Liver (tissue), 3 donors: ENCODE data around the gene KAT6B.

ENCODE experiments used
- EGR1 ChIP-seq, 2 donors: IDR thresholded peaks; 2 replicates each; pipeline ENCODE4 v1.6.1; 2016 to 2018; ENCODE audit warnings: antibody characterized with exemption in 2 of 2, low read depth in 2 of 2
- GABPA ChIP-seq, 2 donors: IDR thresholded peaks in 1 of 2; conservative IDR thresholded peaks in 1 of 2; 2 replicates each; pipeline ENCODE4 v1.6.1; 2016; ENCODE audit warnings: antibody characterized with exemption in 2 of 2, mild to moderate bottlenecking in 1 of 2, moderate library complexity in 1 of 2
- HNF4A ChIP-seq, 2 donors: conservative IDR thresholded peaks; 2 replicates each; pipeline ENCODE4 v1.6.1; 2016; ENCODE audit warnings: antibody characterized with exemption in 2 of 2, mild to moderate bottlenecking in 2 of 2
- JUND ChIP-seq, 2 donors: IDR thresholded peaks; 2 replicates each; pipeline ENCODE4 v1.6.1; 2016; ENCODE audit warnings: antibody characterized with exemption in 2 of 2
- RAD21 ChIP-seq, 2 donors: IDR thresholded peaks; 2 replicates each; pipeline ENCODE4 v1.6.1; 2016; ENCODE audit warnings: antibody characterized with exemption in 2 of 2, mild to moderate bottlenecking in 2 of 2
- RXRA ChIP-seq, 2 donors: IDR thresholded peaks; 2 replicates each; pipeline ENCODE4 v1.6.1; 2017 to 2018; ENCODE audit warnings: antibody characterized with exemption in 2 of 2, mild to moderate bottlenecking in 1 of 2
- SP1 ChIP-seq: IDR thresholded peaks from 2 replicates; pipeline ENCODE4 v1.6.1; 2018; ENCODE audit warnings: antibody characterized with exemption, mild to moderate bottlenecking
- TAF1 ChIP-seq: conservative IDR thresholded peaks from 2 replicates; pipeline ENCODE4 v1.6.1; 2016; ENCODE audit warnings: antibody characterized with exemption, mild to moderate bottlenecking
- TF ChIP-seq, protein P1 (sequence below): fragments of 150-350 bp; IDR thresholded peaks from 2 replicates; pipeline ENCODE4 v1.5.1; 2017; ENCODE audit warnings: improper control_type of control experiment, low read depth, low read length; ENCODE audit not compliant: missing input control
- TF ChIP-seq, protein P2 (sequence below): IDR thresholded peaks from 2 replicates; pipeline ENCODE4 v1.6.1; 2016; ENCODE audit warnings: antibody characterized with exemption
- TF ChIP-seq, protein P3 (sequence below): IDR thresholded peaks from 2 replicates; pipeline ENCODE4 v1.6.1; 2016; ENCODE audit warnings: antibody characterized with exemption
- TF ChIP-seq, protein P4 (sequence below): IDR thresholded peaks from 2 replicates; pipeline ENCODE4 v1.6.1; 2016; ENCODE audit warnings: antibody characterized with exemption, mild to moderate bottlenecking
- TF ChIP-seq, protein P5 (sequence below): IDR thresholded peaks from 2 replicates; pipeline ENCODE4 v1.6.1; 2016; ENCODE audit warnings: antibody characterized with exemption
- donor health status: healthy.
- donor health status: healthy.

DNA sequence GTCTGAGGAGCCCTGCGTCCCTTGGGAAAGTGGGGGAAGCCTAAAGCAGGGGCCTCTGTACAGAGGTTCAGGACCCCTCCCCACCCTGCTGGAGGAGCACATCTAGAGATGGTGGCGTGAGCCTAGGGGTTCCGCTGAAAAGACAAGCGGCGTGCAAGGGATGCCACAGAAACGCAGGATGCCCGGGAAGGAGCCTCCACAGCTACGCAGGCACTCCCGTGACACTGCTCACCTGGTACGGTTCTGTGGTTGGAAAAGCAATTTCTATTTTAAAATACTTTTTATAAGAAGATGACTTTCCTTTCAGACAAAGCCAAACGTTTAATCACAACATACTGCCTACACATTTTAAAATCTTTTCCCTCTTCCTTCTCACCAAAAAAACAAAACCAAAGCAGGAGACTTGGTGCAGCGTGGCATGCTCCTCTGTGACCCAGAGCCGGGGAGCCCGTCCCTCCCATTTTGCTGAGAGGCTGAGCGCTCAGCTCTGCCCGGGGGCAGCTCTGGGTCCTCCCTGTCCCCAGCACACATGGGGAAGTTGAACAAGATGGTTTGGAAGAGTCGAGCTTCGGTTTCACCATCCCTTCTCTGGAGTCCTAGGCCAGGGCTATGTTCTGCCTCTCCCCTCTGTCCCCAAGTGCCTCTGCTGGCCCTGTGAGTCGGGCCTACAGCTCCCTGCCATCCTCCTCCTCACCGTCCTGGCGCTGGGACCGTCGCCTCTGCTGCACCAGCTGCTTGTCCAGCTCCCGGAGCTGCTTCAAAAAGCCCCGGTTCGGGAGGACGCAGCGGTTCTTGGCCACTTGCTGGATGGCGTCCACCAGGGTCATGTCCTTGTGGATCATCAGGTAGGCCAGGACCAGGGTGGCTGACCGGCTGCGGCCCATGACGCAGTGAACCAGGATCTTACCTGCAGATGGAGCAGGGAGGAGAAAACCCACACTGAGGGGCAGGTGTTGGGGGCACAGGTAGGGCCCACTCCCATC lies 211.1 kb downstream of the KAT6B start:
- TF ChIP-seq RAD21 (IDR thresholded peaks at IDR 0.05) (no peak), GABPA (IDR thresholded peaks at IDR 0.05 in 1 of 2, conservative IDR thresholded peaks at IDR 0.05 in 1 of 2) (no peak), TAF1 (no peak), RXRA (IDR thresholded peaks at IDR 0.05) (no peak), HNF4A (conservative IDR thresholded peaks at IDR 0.05) (no peak), SP1 (no peak), JUND (IDR thresholded peaks at IDR 0.05) (no peak), EGR1 (IDR thresholded peaks at IDR 0.05; ENCODE audit: low read depth in 2 of 2) (no peak)
- TF ChIP-seq, protein P1, sequence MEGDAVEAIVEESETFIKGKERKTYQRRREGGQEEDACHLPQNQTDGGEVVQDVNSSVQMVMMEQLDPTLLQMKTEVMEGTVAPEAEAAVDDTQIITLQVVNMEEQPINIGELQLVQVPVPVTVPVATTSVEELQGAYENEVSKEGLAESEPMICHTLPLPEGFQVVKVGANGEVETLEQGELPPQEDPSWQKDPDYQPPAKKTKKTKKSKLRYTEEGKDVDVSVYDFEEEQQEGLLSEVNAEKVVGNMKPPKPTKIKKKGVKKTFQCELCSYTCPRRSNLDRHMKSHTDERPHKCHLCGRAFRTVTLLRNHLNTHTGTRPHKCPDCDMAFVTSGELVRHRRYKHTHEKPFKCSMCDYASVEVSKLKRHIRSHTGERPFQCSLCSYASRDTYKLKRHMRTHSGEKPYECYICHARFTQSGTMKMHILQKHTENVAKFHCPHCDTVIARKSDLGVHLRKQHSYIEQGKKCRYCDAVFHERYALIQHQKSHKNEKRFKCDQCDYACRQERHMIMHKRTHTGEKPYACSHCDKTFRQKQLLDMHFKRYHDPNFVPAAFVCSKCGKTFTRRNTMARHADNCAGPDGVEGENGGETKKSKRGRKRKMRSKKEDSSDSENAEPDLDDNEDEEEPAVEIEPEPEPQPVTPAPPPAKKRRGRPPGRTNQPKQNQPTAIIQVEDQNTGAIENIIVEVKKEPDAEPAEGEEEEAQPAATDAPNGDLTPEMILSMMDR, result no peak
- TF ChIP-seq, protein P2, sequence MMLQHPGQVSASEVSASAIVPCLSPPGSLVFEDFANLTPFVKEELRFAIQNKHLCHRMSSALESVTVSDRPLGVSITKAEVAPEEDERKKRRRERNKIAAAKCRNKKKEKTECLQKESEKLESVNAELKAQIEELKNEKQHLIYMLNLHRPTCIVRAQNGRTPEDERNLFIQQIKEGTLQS, result no peak
- TF ChIP-seq, protein P3, sequence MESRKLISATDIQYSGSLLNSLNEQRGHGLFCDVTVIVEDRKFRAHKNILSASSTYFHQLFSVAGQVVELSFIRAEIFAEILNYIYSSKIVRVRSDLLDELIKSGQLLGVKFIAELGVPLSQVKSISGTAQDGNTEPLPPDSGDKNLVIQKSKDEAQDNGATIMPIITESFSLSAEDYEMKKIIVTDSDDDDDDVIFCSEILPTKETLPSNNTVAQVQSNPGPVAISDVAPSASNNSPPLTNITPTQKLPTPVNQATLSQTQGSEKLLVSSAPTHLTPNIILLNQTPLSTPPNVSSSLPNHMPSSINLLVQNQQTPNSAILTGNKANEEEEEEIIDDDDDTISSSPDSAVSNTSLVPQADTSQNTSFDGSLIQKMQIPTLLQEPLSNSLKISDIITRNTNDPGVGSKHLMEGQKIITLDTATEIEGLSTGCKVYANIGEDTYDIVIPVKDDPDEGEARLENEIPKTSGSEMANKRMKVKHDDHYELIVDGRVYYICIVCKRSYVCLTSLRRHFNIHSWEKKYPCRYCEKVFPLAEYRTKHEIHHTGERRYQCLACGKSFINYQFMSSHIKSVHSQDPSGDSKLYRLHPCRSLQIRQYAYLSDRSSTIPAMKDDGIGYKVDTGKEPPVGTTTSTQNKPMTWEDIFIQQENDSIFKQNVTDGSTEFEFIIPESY, result no peak
- TF ChIP-seq, protein P4, sequence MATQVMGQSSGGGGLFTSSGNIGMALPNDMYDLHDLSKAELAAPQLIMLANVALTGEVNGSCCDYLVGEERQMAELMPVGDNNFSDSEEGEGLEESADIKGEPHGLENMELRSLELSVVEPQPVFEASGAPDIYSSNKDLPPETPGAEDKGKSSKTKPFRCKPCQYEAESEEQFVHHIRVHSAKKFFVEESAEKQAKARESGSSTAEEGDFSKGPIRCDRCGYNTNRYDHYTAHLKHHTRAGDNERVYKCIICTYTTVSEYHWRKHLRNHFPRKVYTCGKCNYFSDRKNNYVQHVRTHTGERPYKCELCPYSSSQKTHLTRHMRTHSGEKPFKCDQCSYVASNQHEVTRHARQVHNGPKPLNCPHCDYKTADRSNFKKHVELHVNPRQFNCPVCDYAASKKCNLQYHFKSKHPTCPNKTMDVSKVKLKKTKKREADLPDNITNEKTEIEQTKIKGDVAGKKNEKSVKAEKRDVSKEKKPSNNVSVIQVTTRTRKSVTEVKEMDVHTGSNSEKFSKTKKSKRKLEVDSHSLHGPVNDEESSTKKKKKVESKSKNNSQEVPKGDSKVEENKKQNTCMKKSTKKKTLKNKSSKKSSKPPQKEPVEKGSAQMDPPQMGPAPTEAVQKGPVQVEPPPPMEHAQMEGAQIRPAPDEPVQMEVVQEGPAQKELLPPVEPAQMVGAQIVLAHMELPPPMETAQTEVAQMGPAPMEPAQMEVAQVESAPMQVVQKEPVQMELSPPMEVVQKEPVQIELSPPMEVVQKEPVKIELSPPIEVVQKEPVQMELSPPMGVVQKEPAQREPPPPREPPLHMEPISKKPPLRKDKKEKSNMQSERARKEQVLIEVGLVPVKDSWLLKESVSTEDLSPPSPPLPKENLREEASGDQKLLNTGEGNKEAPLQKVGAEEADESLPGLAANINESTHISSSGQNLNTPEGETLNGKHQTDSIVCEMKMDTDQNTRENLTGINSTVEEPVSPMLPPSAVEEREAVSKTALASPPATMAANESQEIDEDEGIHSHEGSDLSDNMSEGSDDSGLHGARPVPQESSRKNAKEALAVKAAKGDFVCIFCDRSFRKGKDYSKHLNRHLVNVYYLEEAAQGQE, result no peak
- TF ChIP-seq, protein P5, sequence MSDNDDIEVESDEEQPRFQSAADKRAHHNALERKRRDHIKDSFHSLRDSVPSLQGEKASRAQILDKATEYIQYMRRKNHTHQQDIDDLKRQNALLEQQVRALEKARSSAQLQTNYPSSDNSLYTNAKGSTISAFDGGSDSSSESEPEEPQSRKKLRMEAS, result no peak
